Measurements from ENCODE around the gene KHK.
"Not testable (repeated sequence)": the region's sequence is repeated elsewhere in the genome, so short reads cannot be mapped to it uniquely, and the experiment has no call there.

The KHK gene

DNA sequence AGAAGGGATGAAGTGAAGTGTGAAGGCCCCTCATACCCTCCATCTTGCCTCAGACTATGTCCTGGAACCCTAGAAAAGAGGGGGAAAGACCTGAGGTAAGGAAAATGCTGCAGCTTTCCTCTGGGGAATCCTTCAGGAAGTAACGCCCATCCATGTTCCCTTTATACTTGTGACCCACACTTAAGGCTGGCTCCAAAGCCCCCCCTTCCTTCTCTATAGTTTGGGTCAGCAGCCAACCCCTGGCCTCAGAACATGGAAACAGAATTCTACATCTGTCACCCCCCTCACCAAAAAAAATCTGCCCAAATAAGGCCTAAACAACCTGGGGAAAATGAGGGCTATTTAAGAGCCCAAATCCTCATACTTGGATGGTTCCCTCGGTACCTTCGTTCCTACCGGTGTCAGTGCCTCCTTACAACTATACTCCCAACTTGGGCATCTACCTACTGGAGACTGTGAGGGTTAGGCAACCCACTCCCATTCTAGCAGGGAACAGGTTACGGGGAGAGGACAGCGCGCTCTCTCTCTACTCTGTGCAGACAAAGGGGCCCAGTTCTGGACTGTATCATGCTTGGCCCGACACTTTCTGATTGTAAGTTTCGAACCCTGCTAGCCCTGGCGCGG, 15.8 kb upstream of the KHK start:
- DNase-seq, result no peak
- TF ChIP-seq POLR2A (IDR thresholded peaks at IDR 0.05; ENCODE audit: low read length) (no peak), GATA1 (IDR thresholded peaks at IDR 0.05; ENCODE audit: low read depth, low read length) (no peak)

DNA sequence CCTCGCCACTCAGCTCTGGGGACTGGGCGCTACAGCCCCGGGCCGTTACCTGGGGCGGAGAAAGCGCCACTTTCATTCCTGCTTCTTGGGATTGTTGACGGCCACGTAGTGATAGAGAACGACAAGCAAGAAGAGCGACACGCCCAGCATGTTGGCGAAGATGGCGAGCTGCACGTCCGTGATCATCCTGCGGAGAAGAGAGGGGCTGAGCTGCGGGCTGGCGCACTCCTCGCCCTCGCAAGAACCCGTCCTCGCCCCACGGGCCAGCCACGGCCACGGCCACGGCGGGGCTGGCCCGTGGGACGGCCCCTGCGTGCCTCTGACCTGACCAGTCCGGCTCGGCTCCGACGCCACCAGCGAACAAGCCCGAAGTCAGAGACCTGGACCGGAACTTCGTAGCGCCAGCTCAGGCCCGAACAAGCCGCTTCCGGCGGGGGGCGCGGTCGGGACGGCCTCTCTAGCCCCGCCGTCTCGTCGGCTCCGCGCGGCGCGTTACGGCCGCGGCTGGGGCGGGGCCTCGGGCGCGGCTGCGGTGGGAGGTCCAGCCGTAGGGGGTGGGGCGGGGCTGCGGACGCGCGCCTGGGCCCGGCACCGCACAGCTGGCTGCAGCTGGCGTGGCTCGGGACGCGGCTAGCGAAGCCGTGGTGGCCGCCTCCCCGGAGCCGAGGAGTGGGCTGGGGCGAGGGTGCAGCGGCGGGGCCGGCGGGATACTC, 15.1 kb upstream of the KHK start, which contains the start of gene OST4:
Gene OST4, minus strand, starts transcription at position 378 of the 713 bp plus-strand sequence.
- TF ChIP-seq POLR2A (IDR thresholded peaks at IDR 0.05; ENCODE audit: low read length) (peak; percentile 95), GATA1 (IDR thresholded peaks at IDR 0.05; ENCODE audit: low read depth, low read length) (no peak)
- DNase-seq, result peak; percentile 94 to 97

- TF ChIP-seq POLR2A (IDR thresholded peaks at IDR 0.05; ENCODE audit: low read length) (no peak), GATA1 (IDR thresholded peaks at IDR 0.05; ENCODE audit: low read depth, low read length) (no peak)
- DNase-seq, result no peak
These were observed 14.4 kb upstream of the KHK start for GRCh38 chr2:27071990-27072830.

- no peak for DNase-seq
- TF ChIP-seq POLR2A (IDR thresholded peaks at IDR 0.05; ENCODE audit: low read length) (no peak), GATA1 (IDR thresholded peaks at IDR 0.05; ENCODE audit: low read depth, low read length) (no peak)
These were observed 13.7 kb upstream of the KHK start for GRCh38 chr2:27072920-27073319.

GRCh38 chr2:27073782-27074181, 12.8 kb upstream of the KHK start:
- peak in 1 of 2 experiments; percentile 30 for DNase-seq
- TF ChIP-seq GATA1 (IDR thresholded peaks at IDR 0.05; ENCODE audit: low read depth, low read length), result no peak
- no peak for TF ChIP-seq POLR2A (IDR thresholded peaks at IDR 0.05; ENCODE audit: low read length)

DNA sequence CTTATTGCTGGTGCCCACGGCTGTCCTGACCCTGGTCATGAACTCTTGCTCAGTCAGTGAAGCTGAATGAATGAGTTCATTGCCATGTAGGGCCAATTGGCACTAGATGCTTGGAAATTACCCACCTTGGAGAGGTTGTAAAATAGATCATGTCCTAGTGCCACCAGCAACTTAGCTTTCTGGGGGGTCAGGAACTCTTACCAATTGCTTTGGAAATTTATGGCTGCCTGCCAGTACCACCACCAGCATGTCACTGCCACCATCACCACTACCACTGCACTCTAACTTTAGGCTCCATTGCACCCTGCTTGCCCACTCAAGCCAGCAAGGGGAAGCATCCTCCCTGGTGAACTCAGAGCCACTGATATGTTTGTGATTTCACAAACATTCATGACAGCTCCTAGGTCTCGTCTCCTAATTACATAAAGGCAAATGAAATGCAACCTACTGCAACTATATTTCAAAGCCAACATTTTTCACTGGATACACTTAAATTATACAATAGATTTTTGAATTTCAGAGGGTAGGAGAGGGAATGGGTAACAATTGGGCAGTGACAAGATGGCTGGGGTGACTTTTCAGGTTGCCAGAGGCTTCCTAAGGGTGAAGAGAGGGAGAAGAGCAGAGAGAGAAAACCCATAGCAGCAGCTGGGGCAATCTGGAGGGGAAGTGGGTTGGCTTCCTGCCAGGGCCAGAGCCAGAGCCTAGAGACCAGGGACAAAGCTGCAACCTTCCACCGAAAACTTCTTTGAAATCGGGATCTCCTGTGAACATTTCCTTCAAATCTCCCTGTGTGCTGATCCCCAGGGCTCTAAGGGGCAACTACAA, 11.6 kb upstream of the KHK start:
- DNase-seq, result no peak
- TF ChIP-seq POLR2A (IDR thresholded peaks at IDR 0.05; ENCODE audit: low read length) (no peak), GATA1 (IDR thresholded peaks at IDR 0.05; ENCODE audit: low read depth, low read length) (no peak)

DNA sequence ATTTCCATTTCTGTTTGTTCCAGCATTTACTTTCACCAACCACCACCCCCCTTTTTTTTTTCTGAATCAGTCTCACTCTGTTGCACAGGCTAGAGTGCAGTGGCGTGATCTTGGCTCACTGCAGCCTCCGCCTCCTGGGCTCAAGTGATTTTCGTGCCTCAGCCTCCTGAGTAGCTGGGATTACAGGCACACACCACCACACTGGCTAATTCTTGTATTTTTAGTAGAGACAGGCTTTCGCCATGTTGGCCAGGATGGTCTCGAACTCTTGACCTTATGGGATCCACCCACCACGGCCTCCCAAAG, 11.1 kb upstream of the KHK start:
- DNase-seq, result not testable (repeated sequence)

DNA sequence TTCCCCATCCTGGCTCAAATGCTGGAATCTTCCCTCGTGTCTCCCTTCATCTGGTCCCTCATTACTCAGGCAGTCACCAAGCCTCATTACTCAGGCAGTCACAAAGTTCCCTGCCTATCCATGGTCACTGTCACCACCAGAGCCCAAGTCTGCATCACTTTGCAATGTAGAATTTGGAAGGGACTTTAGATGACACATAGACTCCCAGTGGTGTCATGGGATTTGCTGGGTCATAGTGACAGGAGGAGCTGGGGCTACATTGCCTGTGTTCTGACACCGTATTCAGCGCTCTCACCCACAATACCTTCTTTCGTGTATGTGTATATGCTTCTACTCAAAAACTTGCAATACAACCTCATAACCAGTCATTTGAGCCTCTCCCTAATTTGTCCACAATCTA, 10.2 kb upstream of the KHK start:
- TF ChIP-seq POLR2A (IDR thresholded peaks at IDR 0.05; ENCODE audit: low read length) (no peak), GATA1 (IDR thresholded peaks at IDR 0.05; ENCODE audit: low read depth, low read length) (no peak)
- DNase-seq, result peak in 1 of 2 experiments; percentile 45

DNA sequence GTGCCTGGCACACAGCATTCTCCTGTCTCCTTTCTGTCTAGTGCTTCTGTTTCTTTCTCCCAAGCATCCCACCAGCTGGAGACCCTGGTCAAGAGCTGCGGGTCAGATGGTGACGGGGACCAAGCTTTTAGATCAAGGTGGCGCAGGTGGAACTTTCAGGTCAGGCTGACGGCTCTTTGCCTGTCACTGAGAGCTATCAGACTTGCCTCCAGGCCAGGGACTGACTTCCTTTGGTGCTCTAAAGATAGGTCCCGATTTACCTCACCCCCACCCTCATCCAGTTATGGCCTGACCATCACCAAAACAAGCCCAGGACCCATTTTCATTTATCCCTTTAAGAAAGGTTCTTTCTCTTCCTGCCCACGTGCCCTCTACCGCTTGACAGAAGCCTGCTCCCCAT, 9.3 kb upstream of the KHK start:
- DNase-seq, result no peak
- no peak for TF ChIP-seq GATA1 (IDR thresholded peaks at IDR 0.05; ENCODE audit: low read depth, low read length)
- no peak for TF ChIP-seq POLR2A (IDR thresholded peaks at IDR 0.05; ENCODE audit: low read length)

GRCh38 chr2:27078267-27079194, 8.0 kb upstream of the KHK start, which contains the start of gene EMILIN1:
TSS of gene EMILIN1 (plus strand) at chr2:27078615. CDS start at chr2:27079066, 451 bp downstream.
- peak; percentile 32 to 33 for DNase-seq
- TF ChIP-seq GATA1 (IDR thresholded peaks at IDR 0.05; ENCODE audit: low read depth, low read length), result no peak
- TF ChIP-seq POLR2A (IDR thresholded peaks at IDR 0.05; ENCODE audit: low read length), result peak; percentile 34

DNA sequence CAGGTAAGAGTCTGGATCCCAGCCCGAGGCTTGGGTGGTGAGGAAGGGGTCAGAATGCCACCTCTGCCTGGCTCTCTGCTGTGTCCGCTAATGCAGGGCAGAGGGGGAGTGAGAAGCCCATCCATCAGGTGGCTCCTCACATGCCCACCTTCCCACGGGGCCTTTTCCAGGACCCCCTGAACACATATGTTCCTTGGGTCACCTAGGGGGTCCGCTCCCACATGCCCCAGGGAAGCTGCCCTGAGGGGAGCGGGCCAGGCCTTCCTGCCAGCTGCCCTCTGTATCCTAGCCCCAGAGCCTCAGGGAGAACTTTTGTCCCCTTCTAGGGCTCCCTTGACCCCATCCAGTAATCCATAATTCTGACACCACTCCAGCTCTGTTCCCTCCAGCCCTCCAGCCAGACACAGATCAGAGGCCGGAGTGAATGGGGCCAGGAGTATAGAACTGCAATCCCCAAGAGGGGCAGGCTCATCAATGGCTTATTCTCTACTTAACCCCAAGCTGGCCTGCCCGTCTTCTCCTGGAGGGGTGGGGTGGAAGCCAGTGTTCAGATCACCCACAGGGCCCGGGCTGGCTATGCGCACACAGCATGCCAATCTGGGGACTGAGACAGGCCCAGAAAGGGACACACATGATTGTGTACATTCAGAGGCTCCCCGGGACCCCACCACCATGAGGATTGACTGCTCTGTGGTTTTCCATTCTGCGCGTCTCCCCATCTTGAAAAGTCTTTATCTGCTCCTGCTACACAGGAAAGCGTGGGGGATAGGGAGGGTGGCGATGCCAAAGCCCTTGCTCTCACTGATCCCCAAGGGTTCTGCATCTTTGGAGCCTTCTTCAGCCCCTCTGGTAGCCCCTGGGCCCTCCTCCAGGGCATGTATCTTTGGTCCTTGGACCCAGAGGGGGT, 7.1 kb upstream of the KHK start:
- no peak for DNase-seq
- TF ChIP-seq POLR2A (IDR thresholded peaks at IDR 0.05; ENCODE audit: low read length) (no peak), GATA1 (IDR thresholded peaks at IDR 0.05; ENCODE audit: low read depth, low read length) (no peak)

GRCh38 chr2:27080140-27080469, 6.5 kb upstream of the KHK start:
- DNase-seq, result no peak
- TF ChIP-seq GATA1 (IDR thresholded peaks at IDR 0.05; ENCODE audit: low read depth, low read length), result no peak
- no peak for TF ChIP-seq POLR2A (IDR thresholded peaks at IDR 0.05; ENCODE audit: low read length)

All from erythroblast (primary cell).